ENCODE measurements around the gene EIF2S1. TPM values are rescaled to one million over a fixed set of nuclear protein-coding genes. Genes with fewer than 3 reads are reported as not detected.
A peak's percentile ranks its signal among the peaks of the same experiment; 100 is the strongest.

The EIF2S1 gene
- total RNA-seq, 2 donors from 2014 or later = 17.5 to 45.9 TPM

DNA sequence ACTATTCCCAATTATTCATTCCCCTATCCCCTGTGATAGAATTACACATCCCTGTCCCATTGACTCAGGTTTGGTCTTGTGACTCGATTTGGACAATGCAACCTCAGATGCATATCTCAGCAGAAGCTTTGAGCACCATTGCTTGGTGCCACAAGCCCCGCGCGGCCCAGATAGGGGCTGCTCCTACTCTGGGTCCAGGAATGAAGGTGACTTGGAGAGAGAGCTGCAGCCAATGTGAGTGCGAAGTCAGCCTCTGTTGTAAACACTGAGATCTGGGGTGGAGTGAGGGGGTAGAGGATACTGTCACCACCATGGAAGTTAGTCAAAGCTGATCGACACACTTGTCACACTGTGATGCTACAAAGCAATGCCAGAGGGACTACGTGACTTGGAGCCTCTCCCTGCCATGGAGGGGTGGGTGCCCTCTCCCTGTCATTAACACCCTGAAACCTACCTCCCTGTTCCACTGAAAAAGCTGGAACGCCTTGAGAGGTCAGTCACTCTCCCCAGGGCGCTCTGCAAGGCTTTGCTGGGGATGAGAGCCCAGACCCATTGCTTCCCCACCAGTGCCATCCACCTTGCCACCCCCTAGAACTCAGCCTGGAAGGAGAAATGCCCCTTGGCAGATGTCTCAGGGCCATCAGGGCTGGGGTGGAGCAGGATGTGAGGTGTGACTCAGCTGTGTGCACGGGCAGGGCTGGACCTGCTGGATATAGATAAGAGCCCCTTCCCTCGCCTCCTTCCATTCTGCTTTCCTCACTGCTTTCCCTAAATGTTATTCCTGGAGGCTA lies 58.5 kb downstream of the EIF2S1 start:
- intact Hi-C loops (cut with DNase I) = no loop called here
- peak in 1 of 4 donors; percentile 73 for DNase-seq
- ATAC-seq = no peak

DNA sequence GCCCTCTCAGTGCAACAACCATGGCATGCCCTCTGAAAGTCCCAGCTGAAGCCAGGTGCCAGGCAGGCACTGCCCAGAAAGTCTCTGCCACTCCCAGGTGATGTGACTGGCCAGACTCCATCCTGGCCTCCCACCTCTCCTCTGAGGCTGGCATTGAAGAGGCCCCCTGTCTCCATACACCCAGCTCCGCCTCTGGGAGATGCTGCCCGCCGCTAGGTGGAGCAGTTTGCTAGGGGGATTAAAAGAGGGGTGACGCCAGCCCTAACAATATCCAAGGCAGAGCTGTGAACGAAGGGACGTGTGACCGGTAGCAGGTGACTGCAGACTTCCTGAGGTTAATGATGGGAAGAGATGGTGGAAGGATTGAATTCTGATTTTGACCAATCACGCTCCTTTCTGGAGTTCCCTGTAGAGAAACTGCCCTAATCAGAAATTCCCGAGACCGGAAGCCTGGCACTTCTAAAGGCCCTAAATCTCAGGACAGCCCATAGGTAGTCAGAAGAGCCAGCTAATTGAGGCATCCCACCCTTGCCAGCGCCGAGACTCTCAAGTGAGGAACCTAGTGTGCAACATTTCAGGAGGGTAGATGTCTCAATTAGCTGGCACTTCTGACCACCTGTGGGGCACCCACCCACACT lies 60.1 kb downstream of the EIF2S1 start:
- no peaks in the 10 kb centered on the region for H3K36me3 ChIP-seq (replicated peaks in 1 of 2; ENCODE audit: insufficient read depth in 1 of 2, low read depth in 2 of 2)
- WGBS, 2 donors = 72 to 76% methylated on average over 10 to 12 of the region's 12 CpGs
- H3K4me1 ChIP-seq = peaks cover 11% of the 10 kb centered on the region
- no peak overlapping the region for H3K27ac ChIP-seq
- intact Hi-C loops (cut with DNase I) = loop anchor here (10.0 kb wide), 1 partner anchor 155 kb away; no protein-coding TSS in a partner anchor
- ATAC-seq = peak; percentile 42
- H3K27me3 ChIP-seq = no peaks in the 10 kb centered on the region
- H3K4me3 ChIP-seq = no peak overlapping the region
- TF ChIP-seq, protein P1, sequence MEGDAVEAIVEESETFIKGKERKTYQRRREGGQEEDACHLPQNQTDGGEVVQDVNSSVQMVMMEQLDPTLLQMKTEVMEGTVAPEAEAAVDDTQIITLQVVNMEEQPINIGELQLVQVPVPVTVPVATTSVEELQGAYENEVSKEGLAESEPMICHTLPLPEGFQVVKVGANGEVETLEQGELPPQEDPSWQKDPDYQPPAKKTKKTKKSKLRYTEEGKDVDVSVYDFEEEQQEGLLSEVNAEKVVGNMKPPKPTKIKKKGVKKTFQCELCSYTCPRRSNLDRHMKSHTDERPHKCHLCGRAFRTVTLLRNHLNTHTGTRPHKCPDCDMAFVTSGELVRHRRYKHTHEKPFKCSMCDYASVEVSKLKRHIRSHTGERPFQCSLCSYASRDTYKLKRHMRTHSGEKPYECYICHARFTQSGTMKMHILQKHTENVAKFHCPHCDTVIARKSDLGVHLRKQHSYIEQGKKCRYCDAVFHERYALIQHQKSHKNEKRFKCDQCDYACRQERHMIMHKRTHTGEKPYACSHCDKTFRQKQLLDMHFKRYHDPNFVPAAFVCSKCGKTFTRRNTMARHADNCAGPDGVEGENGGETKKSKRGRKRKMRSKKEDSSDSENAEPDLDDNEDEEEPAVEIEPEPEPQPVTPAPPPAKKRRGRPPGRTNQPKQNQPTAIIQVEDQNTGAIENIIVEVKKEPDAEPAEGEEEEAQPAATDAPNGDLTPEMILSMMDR (IDR thresholded peaks at IDR 0.05) = peak in 6 of 7 experiments; percentile 18 to 45 (median 37)
- TF ChIP-seq POLR2A (IDR thresholded peaks at IDR 0.05) = no peak
- H3K9me3 ChIP-seq = no peaks in the 10 kb centered on the region
- peak; percentile 22 to 47 (median 38) for DNase-seq

More for the DNA sequence above, 58.5 kb downstream of the EIF2S1 start:
- 73 to 78% methylated on average over 9 to 11 of the region's 11 CpGs for WGBS, 2 donors
- TF ChIP-seq POLR2A (IDR thresholded peaks at IDR 0.05) = no peak
- TF ChIP-seq, protein P1 (IDR thresholded peaks at IDR 0.05) = no peak
- no peaks in the 10 kb centered on the region for H3K9me3 ChIP-seq
- H3K36me3 ChIP-seq (replicated peaks in 1 of 2; ENCODE audit: insufficient read depth in 1 of 2, low read depth in 2 of 2) = no peaks in the 10 kb centered on the region
- peaks cover 17% of the 10 kb centered on the region for H3K4me1 ChIP-seq
- no peak overlapping the region for H3K4me3 ChIP-seq
- H3K27me3 ChIP-seq = no peaks in the 10 kb centered on the region
- H3K27ac ChIP-seq = no peak overlapping the region

DNA sequence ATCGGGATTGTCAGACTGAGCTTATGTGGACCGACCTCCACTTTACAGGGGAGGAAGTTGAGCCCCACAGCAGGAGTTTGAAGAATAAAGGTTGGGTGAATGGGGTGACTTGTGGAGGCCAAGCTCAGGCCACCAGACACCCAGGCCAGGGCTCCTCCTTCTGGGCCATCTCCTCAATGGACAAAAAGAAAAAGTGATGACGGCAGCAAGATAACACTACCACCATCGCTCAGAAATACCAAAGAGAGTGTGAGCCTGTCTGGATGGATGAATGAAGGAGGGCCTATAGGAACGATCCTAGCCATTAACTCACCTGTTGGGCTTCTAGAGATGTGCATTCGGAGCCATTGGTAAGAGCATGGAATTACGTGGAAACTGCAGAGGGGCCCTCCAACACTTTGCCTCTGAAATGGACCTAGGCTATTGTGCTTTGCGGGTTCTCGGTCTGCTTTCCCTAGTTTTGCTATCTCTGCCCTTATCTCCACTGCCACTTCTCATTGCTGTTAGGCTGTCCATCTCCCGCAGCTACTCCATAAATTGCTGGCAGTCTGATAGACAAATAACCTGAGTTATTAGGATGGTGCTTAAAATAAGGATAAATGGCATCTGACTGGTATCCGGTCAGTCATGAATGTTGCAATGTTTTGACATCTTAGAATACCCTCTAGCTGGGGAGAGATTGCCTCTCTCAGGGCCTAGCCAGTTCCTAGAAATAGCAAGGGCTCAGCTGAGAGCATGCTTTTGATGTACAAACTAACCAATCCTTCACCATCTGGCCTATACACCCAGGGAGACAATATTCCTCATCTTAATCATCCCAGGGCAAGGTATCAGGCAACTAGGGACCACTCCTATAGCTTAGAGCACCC lies 61.5 kb downstream of the EIF2S1 start:
- Histone ChIP-seq H3K36me3 (replicated peaks in 1 of 2; ENCODE audit: insufficient read depth in 1 of 2, low read depth in 2 of 2) (no peaks in the 10 kb centered on the region), H3K4me3 (no peak overlapping the region), H3K9me3 (no peaks in the 10 kb centered on the region), H3K27me3 (no peaks in the 10 kb centered on the region), H3K27ac (no peak overlapping the region), H3K4me1 (peaks cover 2% of the 10 kb centered on the region)
- intact Hi-C loops (cut with DNase I) = loop anchor here (10.0 kb wide), 1 partner anchor 153 kb away; no protein-coding TSS in a partner anchor
- 87 to 90% methylated on average over 11 of the region's 11 CpGs for WGBS, 2 donors
- DNase-seq = no peak
- TF ChIP-seq, protein P1 (IDR thresholded peaks at IDR 0.05) = no peak
- no peak for TF ChIP-seq POLR2A (IDR thresholded peaks at IDR 0.05)
- ATAC-seq = no peak

DNA sequence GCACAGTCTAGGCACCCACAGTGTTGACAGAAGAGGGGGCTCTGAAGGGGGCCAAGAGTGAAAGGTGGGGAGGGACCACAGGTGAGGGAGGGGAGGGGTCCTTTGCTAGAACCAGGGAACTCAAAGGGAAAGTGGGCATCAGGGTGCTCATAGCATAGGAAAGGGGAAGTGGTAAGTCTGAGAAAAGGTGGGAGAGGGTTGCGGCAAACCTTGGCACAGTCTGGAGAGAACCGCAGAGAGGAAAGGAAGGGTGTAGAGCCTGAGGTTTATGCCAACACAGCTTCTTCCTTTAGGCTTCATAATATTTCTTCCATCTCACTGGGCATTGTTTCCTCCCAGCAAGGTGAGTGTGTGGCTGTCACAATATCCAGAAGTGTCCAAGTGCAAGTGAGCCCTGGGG lies 63.3 kb downstream of the EIF2S1 start:
- TF ChIP-seq POLR2A (IDR thresholded peaks at IDR 0.05) = no peak
- TF ChIP-seq, protein P1 (IDR thresholded peaks at IDR 0.05) = no peak
- no peaks in the 10 kb centered on the region for H3K9me3 ChIP-seq
- no peak overlapping the region for H3K4me3 ChIP-seq
- WGBS, 2 donors = 65 to 70% methylated on average over 2 of the region's 2 CpGs
- H3K27ac ChIP-seq = no peak overlapping the region
- ATAC-seq = no peak
- H3K36me3 ChIP-seq (replicated peaks in 1 of 2; ENCODE audit: insufficient read depth in 1 of 2, low read depth in 2 of 2) = no peaks in the 10 kb centered on the region
- H3K27me3 ChIP-seq = no peaks in the 10 kb centered on the region
- intact Hi-C loops (cut with DNase I) = loop anchor here (10.0 kb wide), 1 partner anchor 151 kb away; no protein-coding TSS in a partner anchor
- DNase-seq = no peak
- H3K4me1 ChIP-seq = peaks cover 13% of the 10 kb centered on the region

Measured in body of pancreas (tissue), 4 donors.